ENCODE measurements around the gene B4GALNT3.

Gene B4GALNT3

DNA sequence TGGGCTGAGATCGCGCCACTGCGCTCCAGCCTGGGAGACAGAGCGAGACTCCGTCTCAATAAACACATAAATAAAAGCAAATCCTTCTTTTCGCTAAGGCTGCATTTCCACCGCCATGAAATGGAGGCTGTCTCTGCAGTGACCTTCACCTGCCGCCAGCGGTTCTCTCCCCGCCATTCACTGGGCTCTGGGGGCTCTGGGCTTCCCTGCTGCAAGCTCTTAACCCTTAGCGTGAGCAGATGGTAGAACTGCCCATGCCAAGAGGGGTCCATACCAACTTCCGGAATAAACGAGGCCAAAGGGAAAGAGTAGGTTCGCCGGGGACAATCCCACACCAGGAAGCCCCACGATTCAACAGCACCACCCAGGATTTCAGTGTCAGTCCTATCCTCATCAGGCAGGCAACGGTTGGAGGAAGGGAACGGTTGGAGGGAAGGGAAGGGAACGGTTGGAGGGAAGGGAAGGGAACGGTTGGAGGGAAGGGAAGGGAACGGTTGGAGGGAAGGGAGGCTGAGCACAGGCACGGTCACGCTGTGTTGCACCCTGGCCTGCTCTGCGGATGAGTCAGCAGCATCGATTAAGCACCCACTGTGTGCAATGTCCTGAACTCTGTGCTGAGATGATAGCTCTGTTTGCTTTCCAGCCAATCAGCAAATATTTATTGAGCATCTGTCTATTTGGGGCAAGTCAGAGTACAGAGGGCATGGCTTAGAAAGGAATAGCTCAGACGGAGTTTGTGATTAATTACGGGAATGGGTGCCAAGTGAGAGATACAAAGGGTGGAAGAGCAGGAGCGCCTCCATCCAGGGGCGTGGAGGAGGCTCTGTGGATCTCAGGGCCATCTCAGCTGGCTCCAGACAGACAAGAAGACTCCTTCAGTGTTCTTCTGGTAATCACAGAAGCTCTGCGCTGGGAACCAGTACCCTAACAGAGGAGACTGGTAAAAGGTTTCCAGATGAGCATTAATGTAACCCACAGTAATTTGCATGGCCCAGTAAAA lies 125.6 kb downstream of the B4GALNT3 start:
- TF ChIP-seq, protein P1, sequence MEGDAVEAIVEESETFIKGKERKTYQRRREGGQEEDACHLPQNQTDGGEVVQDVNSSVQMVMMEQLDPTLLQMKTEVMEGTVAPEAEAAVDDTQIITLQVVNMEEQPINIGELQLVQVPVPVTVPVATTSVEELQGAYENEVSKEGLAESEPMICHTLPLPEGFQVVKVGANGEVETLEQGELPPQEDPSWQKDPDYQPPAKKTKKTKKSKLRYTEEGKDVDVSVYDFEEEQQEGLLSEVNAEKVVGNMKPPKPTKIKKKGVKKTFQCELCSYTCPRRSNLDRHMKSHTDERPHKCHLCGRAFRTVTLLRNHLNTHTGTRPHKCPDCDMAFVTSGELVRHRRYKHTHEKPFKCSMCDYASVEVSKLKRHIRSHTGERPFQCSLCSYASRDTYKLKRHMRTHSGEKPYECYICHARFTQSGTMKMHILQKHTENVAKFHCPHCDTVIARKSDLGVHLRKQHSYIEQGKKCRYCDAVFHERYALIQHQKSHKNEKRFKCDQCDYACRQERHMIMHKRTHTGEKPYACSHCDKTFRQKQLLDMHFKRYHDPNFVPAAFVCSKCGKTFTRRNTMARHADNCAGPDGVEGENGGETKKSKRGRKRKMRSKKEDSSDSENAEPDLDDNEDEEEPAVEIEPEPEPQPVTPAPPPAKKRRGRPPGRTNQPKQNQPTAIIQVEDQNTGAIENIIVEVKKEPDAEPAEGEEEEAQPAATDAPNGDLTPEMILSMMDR (IDR thresholded peaks at IDR 0.05; ENCODE audit: low read depth, low read length) = no peak
- TF ChIP-seq, protein P2, sequence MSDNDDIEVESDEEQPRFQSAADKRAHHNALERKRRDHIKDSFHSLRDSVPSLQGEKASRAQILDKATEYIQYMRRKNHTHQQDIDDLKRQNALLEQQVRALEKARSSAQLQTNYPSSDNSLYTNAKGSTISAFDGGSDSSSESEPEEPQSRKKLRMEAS (IDR thresholded peaks at IDR 0.05; ENCODE audit: low read depth, low read length) = no peak
- TF ChIP-seq POLR2A (IDR thresholded peaks at IDR 0.05; ENCODE audit: extremely low read depth, insufficient read length) (no peak), MYC (IDR thresholded peaks at IDR 0.05; ENCODE audit: low read depth, low read length) (no peak)
- no peak for DNase-seq (ENCODE audit: low read depth)
- no peak overlapping the region for H3K4me3 ChIP-seq (ENCODE audit: low read depth, low read length)

DNA sequence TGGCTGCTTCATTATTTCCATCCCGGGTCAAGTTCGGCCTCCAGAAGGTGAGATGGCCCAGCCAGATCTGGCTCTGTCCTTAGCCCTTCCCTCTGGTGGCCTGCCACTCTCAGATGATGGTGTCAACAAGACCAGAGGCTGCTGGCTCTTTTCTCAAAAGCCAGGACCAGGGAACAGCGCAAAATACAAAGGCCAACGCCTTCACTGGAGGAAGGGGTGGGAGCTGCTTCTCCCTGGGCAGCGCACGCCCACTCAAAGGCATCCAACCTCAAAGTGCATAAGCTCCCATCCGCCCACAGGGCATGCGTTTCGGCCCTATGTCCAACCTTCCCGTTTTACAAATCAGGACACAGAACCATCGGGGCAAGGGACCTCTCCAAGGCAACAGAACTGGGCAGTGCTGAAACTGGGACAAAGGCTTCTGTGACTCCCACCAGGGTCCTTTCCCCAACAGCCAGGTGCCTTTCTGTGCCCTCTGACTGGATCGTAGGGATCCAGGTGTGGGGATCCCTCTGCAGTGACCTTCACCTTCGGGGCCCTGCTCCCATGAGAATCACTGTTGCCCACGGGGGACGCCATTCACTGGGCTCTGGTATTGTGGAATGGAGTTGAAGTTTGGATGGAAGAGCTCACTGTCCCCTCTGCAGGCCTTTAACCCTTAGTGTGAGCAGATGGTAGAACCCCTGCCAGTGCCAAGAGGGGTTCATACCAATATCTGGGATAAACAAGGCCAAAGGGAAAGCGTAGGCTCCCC lies 126.8 kb downstream of the B4GALNT3 start:
- TF ChIP-seq, protein P1 (IDR thresholded peaks at IDR 0.05; ENCODE audit: low read depth, low read length) = no peak
- TF ChIP-seq, protein P2 (IDR thresholded peaks at IDR 0.05; ENCODE audit: low read depth, low read length) = no peak
- no peak for TF ChIP-seq POLR2A (IDR thresholded peaks at IDR 0.05; ENCODE audit: extremely low read depth, insufficient read length)
- no peak for TF ChIP-seq MYC (IDR thresholded peaks at IDR 0.05; ENCODE audit: low read depth, low read length)
- DNase-seq (ENCODE audit: low read depth) = no peak
- H3K4me3 ChIP-seq (ENCODE audit: low read depth, low read length) = no peak overlapping the region

DNA sequence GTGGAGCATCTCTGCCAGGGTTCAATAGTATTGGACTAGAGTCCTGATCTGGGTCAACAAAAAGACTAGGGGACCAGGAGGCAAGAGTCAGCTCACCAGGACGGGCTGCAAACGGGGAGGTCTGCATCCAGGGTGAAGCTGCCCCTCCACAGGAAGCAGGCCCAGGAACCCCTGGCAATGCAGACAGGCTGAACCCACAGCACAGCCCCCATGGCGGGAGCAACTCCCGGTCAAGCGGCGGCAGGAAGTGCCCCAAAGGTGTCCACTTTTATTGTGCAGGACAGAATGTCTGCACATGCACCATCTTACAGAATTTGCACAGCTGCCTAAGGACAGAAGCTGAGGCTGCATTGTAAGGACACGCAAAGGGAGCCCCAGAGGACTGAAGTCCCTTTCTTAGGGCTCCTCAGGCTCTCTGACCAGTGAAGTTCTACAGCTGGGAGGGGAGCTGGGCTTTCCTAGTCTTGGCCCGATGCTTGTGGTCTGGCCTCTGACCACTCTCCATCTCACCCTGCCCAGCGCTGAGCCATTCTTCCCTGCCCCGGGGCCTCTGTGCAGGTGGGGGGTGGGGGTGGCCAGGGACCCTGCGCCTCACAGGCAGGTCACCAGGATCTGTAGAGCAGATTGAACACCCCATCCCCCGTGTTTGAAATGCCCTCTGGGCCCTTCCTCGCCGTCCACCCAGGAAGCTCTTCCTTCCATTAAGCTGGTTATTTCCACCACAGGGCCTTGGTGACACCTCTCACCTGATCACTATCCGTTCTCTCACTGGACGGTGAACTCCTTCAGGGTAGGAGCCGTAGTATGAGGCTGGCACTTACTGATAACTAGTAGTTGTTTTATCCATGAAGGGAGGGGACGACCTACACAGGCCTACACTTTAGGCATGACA lies 127.6 kb downstream of the B4GALNT3 start:
- no peak for DNase-seq (ENCODE audit: low read depth)
- H3K4me3 ChIP-seq (ENCODE audit: low read depth, low read length) = no peak overlapping the region
- TF ChIP-seq, protein P1 (IDR thresholded peaks at IDR 0.05; ENCODE audit: low read depth, low read length) = no peak
- TF ChIP-seq, protein P2 (IDR thresholded peaks at IDR 0.05; ENCODE audit: low read depth, low read length) = no peak
- TF ChIP-seq POLR2A (IDR thresholded peaks at IDR 0.05; ENCODE audit: extremely low read depth, insufficient read length) (no peak), MYC (IDR thresholded peaks at IDR 0.05; ENCODE audit: low read depth, low read length) (no peak)

DNA sequence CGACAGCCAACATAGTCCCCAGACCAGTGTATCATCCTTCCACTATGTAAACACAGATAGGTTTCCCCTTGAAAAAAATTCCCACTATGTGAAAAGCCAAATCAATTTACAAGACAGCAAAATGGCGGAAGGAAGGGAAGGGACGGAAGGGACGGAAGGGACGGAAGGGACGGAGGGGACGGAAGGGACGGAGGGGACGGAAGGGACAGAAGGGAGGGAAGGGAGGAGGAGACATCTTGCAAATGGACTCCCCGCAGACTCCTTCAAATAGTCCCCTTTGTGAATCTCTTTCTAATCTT lies 128.2 kb downstream of the B4GALNT3 start:
- no peak for DNase-seq (ENCODE audit: low read depth)
- no peak overlapping the region for H3K4me3 ChIP-seq (ENCODE audit: low read depth, low read length)
- TF ChIP-seq POLR2A (IDR thresholded peaks at IDR 0.05; ENCODE audit: extremely low read depth, insufficient read length) (no peak), MYC (IDR thresholded peaks at IDR 0.05; ENCODE audit: low read depth, low read length) (no peak)
- TF ChIP-seq, protein P2 (IDR thresholded peaks at IDR 0.05; ENCODE audit: low read depth, low read length) = no peak
- TF ChIP-seq, protein P1 (IDR thresholded peaks at IDR 0.05; ENCODE audit: low read depth, low read length) = no peak

DNA sequence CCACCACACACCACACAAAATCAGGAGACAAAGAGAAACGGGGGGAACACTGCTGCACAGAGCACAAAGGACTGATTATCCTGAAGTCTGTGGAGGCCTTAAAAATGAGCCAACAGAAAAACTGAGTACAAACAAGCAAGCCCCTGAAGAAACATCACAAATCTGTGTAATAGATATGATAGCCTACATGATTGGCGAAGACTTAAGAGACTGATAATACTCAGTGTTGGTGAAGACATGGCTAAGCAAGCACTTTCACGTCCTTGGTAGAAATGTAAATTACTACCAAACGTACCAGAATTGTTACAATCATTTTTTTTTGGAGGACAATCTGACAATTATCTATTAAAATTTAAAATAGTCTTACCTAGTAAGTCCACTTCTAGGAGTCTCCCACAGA lies 128.9 kb downstream of the B4GALNT3 start:
- no peak for TF ChIP-seq MYC (IDR thresholded peaks at IDR 0.05; ENCODE audit: low read depth, low read length)
- TF ChIP-seq, protein P2 (IDR thresholded peaks at IDR 0.05; ENCODE audit: low read depth, low read length) = no peak
- TF ChIP-seq, protein P1 (IDR thresholded peaks at IDR 0.05; ENCODE audit: low read depth, low read length) = no peak
- no peak for TF ChIP-seq POLR2A (IDR thresholded peaks at IDR 0.05; ENCODE audit: extremely low read depth, insufficient read length)
- H3K4me3 ChIP-seq (ENCODE audit: low read depth, low read length) = no peak overlapping the region
- no peak for DNase-seq (ENCODE audit: low read depth)

Measured in NB4 (cell line).